D721Med (cell line): ENCODE results near the gene SLC9A9.

ENCODE experiments used
- DNase-seq: peaks from one replicate; pipeline ENCODE4 v3.0.0; 2011; ENCODE audit warnings: low spot score; ENCODE audit not compliant: insufficient read length
- FAIRE-seq: peaks from 2 replicates; lab custom pipeline; 2011; peaks lifted over from hg19 to GRCh38; lab: Jason Lieb, UNC
- CTCF ChIP-seq: IDR thresholded peaks from 2 replicates; pipeline ENCODE4 v1.5.1; 2012; ENCODE audit warnings: mild to moderate bottlenecking, control low read depth; ENCODE audit not compliant: insufficient read depth; ENCODE audit errors: missing control alignments

The SLC9A9 gene

GRCh38 chr3:143402602-143403001 lies 445.7 kb downstream of the SLC9A9 start:
- no peak for TF ChIP-seq CTCF
- DNase-seq, result no peak
- no peak for FAIRE-seq

- TF ChIP-seq CTCF, result no peak
- FAIRE-seq, result no peak
- no peak for DNase-seq
Observed at GRCh38 chr3:143396790-143397189, 451.5 kb downstream of the SLC9A9 start.

GRCh38 chr3:143389388-143389787 lies 458.9 kb downstream of the SLC9A9 start:
- FAIRE-seq (no peak), DNase-seq (no peak)
- TF ChIP-seq CTCF, result no peak

- no peak for FAIRE-seq
- no peak for DNase-seq
- TF ChIP-seq CTCF, result no peak
Observed at GRCh38 chr3:143387425-143387824, 460.8 kb downstream of the SLC9A9 start.

- FAIRE-seq (no peak), DNase-seq (no peak)
- no peak for TF ChIP-seq CTCF
Observed at GRCh38 chr3:143384076-143384475, 464.2 kb downstream of the SLC9A9 start.

GRCh38 chr3:143383421-143383820 lies 464.8 kb downstream of the SLC9A9 start:
- no peak for TF ChIP-seq CTCF
- FAIRE-seq, result no peak
- no peak for DNase-seq

- no peak for TF ChIP-seq CTCF
- FAIRE-seq (no peak), DNase-seq (no peak)
Observed at GRCh38 chr3:143382816-143383215, 465.5 kb downstream of the SLC9A9 start.
